Measurements from ENCODE around the gene ATP13A2. TPM values are rescaled to one million over a fixed set of nuclear protein-coding genes. Genes with fewer than 3 reads are reported as not detected.

Gene ATP13A2
- total RNA-seq, 2 experiments from 2014 or later, result 25.0 to 28.8 TPM

- intact Hi-C loops (cut with micrococcal nuclease; ENCODE audit: unreplicated experiment), result no loop called here
- POLR2A ChIA-PET, result no interaction called here
- Histone ChIP-seq H3K4me2 (ENCODE audit: low read length) (no peak overlapping the region), H3K4me3 (ENCODE audit: low read depth, low read length, poor library complexity, severe bottlenecking) (no peak overlapping the region), H3K4me1 (ENCODE audit: insufficient read depth, low read length, poor library complexity, severe bottlenecking) (peaks cover 5% of the 10 kb centered on the region), H3K27ac (ENCODE audit: low read depth, low read length, poor library complexity, severe bottlenecking) (no peak overlapping the region), H2AFZ (ENCODE audit: low read length) (no peak overlapping the region), H3K36me3 (ENCODE audit: insufficient read depth, low read length) (peaks cover 36% of the 10 kb centered on the region), H3K9me3 (ENCODE audit: low read length) (no peaks in the 10 kb centered on the region), H3K9me2 (ENCODE audit: insufficient read depth, low read length) (no peaks in the 10 kb centered on the region), H4K20me1 (ENCODE audit: insufficient read depth, low read length) (no peaks in the 10 kb centered on the region), H3K79me2 (ENCODE audit: insufficient read depth, low read depth, low read length) (no peaks in the 10 kb centered on the region)
- DNase-seq (ENCODE audit: low spot score), result no peak
- TF ChIP-seq CTCF (conservative IDR thresholded peaks at IDR 0.05; ENCODE audit: low read length) (no peak), EZH2phosphoT487 (IDR thresholded peaks at IDR 0.05; ENCODE audit: borderline replicate concordance, low read depth, low read length) (no peak)
- CTCF ChIA-PET (ENCODE audit: unreplicated experiment), result no interaction called here
- BruUV-seq (replicated peaks), result no TSS peak
These were observed 4.6 kb upstream of the ATP13A2 start for GRCh38 chr1:17016317-17016661.

DNA sequence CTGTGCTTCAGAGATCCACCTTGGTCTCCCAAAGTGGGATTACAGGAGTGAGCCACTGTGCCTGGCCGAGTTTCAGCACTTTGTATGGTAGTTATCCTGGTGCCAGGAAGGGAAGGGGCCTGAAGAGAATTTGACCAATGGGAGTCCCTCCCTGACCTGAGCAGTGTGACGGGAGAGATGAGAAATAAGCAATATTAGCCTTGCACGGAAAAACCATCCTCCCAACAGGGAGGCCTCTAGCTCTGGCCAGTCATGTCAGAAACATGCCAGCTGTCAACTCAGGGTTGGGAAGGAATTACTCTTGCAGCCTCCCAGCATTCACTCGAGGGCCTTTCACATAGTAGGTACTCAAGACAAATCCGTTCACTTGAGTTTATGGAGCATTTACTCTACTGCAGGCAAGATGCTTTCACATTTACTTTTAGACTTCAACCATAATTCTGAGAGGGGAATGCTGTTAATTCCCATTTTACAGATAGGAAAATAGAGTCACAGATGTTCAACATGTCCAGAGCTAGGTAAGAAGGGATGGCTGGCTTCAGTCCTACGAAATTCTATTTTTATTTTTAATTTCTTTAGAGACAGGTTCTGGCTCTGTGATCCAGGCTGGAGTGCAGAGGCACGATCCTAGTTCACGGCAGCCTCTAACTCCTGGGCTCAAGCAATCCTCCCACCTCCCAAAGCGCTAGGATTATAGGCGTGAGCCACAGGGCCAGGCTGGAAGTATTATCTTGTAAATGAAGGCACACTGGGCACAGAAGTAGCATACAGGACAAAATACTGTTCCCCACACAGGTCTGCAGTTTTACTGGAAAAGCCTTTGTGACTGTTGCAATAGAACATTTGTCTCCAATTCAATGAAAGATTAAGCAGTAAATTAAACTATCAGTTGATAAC lies 3.2 kb upstream of the ATP13A2 start:
- TF ChIP-seq CTCF (conservative IDR thresholded peaks at IDR 0.05; ENCODE audit: low read length) (no peak), EZH2phosphoT487 (IDR thresholded peaks at IDR 0.05; ENCODE audit: borderline replicate concordance, low read depth, low read length) (no peak)
- intact Hi-C loops (cut with micrococcal nuclease; ENCODE audit: unreplicated experiment), result no loop called here
- H4K20me1 ChIP-seq (ENCODE audit: insufficient read depth, low read length), result no peaks in the 10 kb centered on the region
- H3K27ac ChIP-seq (ENCODE audit: low read depth, low read length, poor library complexity, severe bottlenecking), result no peak overlapping the region
- H3K36me3 ChIP-seq (ENCODE audit: insufficient read depth, low read length), result peaks cover 23% of the 10 kb centered on the region
- no peak for DNase-seq (ENCODE audit: low spot score)
- POLR2A ChIA-PET, result no interaction called here
- H3K4me1 ChIP-seq (ENCODE audit: insufficient read depth, low read length, poor library complexity, severe bottlenecking), result peaks cover 16% of the 10 kb centered on the region
- CTCF ChIA-PET (ENCODE audit: unreplicated experiment), result no interaction called here
- BruUV-seq (replicated peaks), result no TSS peak
- H2AFZ ChIP-seq (ENCODE audit: low read length), result no peak overlapping the region
- H3K4me2 ChIP-seq (ENCODE audit: low read length), result no peak overlapping the region
- no peak overlapping the region for H3K4me3 ChIP-seq (ENCODE audit: low read depth, low read length, poor library complexity, severe bottlenecking)
- H3K9me3 ChIP-seq (ENCODE audit: low read length), result no peaks in the 10 kb centered on the region
- no peaks in the 10 kb centered on the region for H3K79me2 ChIP-seq (ENCODE audit: insufficient read depth, low read depth, low read length)
- H3K9me2 ChIP-seq (ENCODE audit: insufficient read depth, low read length), result no peaks in the 10 kb centered on the region
